Measurements from ENCODE around the gene MCC.

MCC gene

DNA sequence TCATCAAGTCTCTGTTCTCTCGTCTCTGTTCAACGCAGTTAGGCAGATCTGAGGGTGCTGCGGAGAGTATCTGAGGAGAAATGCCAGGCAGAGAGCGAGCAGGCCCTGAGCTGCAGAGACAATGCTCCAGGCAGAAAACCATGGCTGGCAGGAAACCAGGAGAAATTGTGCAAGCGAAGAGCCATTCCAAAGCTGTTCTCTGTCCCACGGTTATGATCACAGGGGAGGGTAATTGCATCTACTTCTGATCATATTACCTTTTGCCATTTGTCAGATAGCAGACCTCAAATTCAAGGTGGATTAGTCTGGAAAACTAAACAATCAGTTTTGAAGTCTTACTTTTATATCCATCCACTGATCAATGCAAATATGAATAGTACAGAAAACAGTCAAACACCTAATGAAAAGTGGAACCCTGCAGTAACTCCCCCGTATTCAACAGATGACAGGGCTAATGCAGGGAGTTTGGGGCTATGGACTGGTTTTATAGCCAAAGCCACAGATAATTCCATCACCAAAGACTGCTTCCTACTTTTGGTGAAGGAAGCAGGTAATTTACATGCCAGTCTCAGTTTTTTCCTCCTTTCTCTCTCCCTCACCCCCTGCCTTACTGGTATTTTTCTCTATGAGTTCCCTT is 283.6 kb downstream of the MCC start:
- DNase-seq (ENCODE audit: low read depth in 3 of 3, low spot score in 1 of 3), result no peak

DNA sequence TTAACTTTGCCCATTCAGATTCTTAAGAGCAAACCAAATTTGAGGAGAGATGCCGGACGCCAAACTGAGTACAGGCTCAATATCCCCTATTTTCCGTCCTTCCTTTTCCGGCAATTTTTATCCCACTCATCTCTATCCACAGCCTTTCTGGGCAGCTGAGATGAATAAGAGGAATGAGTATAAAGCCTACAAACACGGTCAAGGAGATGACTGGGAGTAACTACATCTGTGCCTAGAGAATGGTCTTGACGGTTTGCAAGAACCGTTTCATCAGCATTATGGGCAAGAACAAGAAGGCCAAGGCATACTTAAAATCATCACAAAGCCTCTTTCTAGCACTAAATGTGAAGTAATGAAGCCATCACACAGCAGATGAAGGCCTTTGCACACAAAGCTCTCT is 284.3 kb downstream of the MCC start:
- DNase-seq (ENCODE audit: low read depth in 3 of 3, low spot score in 1 of 3), result no peak

DNA sequence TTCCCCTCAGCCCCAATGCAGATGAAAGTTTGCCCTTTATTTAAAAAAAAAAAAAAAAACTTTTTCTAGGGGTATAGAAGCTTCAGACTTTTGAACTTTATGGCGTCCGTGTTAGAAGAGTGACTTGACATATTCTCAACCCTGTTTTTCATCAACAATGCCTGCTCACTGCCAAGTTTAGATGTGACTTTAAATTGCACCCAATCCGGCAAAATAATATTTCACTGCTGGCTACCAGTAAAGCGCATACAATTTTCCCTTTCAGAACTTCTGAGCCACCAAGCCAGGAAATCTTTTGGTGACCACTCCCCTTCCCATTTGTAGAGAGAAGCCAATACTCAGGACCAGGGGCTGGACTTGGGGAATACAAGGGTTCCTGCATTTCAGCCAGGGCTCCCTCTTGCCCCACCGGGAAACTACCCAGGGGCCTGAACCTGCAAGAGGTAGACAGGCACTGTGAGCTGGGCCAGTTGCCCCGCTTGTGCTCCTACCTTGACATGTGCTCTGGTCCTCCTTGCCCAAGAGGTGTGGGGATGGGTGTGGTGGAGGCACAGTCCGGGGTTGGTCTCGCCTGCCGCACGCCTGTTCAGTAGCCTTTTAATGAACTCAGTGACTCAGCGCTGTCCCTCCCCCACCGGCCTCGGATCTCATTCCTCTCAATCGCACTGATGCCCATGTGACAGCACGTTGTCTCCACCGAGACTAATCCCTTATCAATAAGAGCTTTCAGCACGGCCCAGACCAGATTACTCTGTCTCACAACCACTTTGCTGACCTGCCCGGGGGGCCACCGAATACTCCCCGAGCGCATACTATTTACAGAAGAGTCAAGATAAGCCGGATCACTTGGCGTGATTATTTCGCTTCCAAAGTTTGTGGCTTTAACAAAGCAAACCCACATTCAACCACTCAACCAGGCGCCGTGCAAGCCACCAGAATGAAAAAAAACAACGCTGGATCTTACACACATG is 285.2 kb downstream of the MCC start:
- no peak for DNase-seq (ENCODE audit: low read depth in 3 of 3, low spot score in 1 of 3)

DNA sequence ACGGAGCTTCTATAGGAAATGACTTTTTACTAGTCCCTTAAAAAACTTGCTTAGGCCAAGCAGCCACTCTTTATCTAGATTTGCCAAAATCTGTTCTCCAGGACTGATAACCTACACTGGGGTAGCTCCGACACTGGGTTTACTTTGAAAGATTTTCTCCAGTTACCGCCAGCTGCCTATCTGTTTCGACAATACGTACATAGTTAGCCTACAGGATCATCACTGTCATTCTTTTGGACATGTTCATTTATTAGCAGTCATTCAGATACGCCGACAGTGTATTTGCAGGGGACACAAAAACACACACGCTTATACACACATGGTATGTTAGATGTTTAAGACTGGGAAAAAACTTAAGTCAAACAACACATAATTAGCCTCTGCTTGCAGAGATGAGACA is 286.0 kb downstream of the MCC start:
- DNase-seq (ENCODE audit: low read depth in 3 of 3, low spot score in 1 of 3), result no peak

DNA sequence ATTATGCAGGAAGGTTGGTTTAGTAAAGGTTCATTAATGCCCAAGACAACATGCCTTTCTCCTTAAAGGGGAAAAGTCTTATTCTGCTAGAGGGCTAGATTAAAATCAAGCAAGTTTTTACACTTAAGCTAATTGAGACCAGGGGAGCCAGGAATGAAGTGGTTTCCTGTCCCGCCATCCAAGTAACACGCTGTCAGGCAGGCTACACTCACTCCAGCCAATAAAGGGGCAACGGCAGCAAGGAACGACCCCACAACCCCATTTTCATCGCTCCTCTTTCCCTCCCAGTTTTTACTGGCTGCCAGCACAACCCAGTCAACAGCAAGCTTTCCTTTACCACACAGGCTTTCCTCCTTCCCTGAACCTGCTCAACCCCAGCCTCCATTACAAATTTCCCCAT is 286.5 kb downstream of the MCC start:
- no peak for DNase-seq (ENCODE audit: low read depth in 3 of 3, low spot score in 1 of 3)

DNA sequence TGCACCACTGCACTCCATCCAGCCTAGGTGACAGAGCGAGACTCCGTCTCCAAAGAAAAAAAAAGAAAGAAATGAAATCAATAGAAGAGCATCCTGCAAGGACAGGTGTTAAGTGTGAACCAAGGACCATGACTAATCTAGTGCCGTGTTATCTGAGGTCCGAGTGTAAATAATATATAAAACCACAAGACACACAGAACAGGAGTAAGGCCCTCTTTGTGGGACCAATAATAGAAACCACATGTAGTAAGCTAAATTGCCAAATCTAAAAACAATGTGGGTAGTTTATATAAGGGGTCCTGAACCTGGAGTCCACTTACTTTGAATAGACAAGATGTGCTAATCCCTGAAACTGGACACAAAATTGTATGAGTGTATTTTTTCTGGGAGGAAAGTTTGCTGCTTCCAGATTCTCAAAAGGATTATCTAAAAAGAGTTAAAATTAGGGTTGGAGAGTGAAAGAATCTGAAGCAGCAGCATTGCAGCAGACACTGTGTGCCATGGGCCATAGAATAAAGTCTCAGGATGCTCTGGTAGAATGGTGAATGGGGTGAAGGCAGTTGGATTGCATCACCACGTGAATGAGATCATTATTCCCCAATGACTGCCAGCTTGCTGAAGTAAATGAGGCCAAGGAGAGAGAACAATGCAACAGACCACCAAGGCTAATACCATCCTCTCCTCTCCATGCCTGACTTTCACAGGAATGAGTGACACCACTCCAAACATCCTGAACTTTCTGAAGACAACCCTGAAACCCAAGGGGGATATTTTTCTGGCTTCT is 288.9 kb downstream of the MCC start:
- no peak for DNase-seq (ENCODE audit: low read depth in 3 of 3, low spot score in 1 of 3)

DNA sequence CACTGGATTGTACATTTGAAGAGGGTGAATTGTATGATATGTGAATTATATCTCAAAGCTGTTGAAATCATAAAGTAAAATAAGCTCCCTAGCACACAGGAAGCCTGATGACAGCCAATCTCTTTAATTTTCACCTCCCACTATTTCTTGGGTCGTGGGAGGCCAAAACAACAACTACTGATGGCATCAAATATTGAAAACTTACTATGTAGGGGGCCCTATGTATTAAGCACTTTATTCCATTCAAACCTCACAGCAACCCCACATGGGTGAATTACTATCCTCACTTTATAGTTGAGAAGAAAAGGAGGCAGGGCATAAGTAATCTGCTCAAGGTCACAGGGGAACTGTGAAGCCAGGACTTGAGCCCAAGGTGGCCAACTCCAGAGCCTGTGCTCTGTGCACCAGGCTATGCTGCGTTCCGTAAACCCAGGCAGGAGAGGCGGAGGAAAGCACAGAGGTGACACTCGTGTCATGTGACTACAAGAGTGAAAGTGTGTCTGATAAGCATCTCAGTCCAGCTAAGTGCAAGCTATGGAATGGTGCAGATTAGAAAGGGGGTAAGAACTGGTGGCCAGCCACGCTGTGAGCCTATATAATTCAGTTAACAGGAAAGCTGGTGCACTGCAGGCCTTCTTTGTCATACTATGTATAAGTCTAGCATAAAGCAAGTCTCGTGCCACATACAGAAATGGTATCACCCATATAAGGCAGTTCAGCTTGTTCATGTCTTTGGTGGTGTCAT is 290.6 kb downstream of the MCC start:
- no peak for DNase-seq (ENCODE audit: low read depth in 3 of 3, low spot score in 1 of 3)

DNA sequence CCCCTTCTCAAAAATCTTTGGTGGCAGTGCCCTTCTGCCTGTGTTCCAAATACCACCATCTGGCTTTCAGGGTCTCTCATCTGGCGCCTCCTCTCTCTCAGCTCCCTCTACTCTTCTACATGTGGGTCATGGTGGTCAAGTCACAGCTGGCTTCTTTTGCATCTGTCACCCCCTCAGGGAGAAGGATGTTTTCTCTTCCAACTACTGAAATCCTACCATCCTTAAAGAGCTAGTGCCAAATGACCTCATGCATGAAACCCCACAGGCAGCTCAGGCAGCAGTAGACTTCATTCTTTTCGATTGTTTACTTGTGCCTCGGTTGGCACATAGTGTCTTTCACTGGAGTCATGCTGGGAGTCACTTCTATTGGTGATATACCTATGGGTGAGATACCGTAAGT is 292.5 kb downstream of the MCC start:
- DNase-seq (ENCODE audit: low read depth in 3 of 3, low spot score in 1 of 3), result no peak

DNA sequence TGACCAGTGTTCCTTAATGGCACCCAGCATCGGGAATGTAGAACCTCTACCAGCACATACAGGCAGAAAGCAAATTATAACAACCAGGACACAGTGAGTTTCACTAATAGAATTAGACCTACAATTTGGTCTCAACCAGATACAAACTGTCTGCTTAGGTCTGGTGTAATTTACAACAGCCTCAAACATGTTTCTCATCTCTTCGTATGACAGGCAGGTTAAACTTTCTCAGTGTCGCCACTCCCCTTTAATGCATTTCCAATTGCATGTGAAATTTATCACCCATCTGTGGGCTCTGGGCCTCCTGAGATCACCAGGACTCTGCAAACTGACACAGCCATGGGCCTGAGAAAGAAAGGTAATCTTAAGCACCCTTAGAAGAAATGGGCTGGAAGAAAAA is 293.0 kb downstream of the MCC start:
- DNase-seq (ENCODE audit: low read depth in 3 of 3, low spot score in 1 of 3), result no peak

DNA sequence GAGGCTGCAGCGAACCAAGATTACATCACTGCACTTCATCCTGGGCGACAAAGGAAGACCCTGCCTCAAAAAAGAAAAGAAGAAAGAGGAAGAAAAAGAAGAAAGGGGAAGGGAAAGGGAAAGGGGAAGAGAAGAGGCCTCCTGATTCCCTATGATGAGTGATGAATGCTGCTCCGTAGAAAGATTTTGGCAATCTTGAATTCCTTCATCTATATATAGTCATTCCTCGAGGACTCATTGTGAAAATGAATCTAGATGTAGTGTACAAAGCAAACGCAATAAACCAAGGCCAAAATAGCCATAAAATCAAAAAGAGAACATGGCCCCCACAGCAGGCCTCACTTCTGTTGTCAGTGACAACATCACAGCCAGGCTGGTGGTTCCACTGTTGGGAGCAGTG is 293.7 kb downstream of the MCC start:
- no peak for DNase-seq (ENCODE audit: low read depth in 3 of 3, low spot score in 1 of 3)

DNA sequence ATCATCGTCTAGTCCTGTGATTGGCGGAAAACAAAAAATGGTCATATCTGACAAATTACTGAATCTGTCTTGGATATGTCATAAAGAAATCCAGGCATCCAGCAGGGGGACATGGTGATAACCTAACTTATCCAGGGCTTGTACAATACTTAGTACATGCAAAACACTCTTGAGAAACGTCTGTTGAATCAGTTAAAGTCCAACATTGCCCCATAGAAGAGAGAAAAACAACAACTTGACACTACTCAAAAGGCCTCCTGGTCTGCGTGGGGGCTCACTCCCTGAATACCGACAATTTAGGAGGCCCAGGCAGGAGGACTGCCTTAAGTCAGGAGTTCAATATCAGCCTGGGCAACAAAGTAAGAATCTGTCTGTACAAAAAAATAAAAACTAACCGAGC is 294.1 kb downstream of the MCC start:
- DNase-seq (ENCODE audit: low read depth in 3 of 3, low spot score in 1 of 3), result no peak

DNA sequence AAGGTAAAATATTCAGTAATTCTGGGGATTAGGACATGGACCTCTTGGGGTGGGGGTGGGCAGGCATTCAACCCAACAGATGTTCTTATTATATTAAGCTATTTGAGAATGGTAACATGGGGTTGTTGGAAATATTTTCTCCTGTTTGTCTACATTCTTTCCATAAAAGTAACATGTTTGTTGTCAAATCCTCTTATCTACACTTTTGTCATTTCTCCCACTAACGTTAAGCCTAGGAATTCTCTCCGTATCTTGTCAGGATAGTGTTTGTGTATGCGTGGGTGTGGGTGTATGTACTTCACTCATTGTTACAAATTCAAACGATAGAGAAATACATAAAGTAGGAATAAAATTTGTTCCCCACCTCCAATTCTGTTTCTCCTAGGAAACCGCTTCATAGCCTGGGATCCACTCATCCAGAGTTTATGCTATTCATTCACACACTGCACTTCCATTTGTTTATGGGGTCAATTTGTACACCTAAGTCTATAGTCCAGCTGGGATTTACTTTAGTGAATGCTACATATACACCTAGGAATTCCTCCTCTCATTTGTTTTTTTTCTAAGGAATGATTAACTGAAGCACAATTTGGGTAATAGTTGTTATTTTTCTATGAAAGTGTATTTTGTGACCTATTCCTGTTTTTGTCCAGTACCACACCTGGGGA is 294.8 kb downstream of the MCC start:
- DNase-seq (ENCODE audit: low read depth in 3 of 3, low spot score in 1 of 3), result no peak

DNA sequence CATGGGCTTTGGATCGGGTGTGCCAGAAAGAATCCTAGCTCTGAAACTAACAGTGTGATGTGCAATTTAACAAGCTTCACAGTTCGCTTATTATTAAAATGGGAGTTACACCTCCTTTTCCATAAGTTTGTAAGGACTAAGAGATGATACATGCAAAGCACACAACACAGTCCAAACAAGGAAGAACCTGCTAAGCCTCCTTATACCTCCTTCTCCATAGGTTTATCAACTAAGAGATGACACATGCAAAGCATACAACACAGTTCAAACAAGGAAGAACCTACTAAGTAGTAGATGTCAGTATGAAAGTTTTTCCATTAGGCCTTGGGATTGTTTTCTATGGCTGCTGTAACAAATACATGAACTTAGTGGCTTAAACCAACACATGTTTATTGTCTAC is 295.7 kb downstream of the MCC start:
- DNase-seq (ENCODE audit: low read depth in 3 of 3, low spot score in 1 of 3), result no peak

DNA sequence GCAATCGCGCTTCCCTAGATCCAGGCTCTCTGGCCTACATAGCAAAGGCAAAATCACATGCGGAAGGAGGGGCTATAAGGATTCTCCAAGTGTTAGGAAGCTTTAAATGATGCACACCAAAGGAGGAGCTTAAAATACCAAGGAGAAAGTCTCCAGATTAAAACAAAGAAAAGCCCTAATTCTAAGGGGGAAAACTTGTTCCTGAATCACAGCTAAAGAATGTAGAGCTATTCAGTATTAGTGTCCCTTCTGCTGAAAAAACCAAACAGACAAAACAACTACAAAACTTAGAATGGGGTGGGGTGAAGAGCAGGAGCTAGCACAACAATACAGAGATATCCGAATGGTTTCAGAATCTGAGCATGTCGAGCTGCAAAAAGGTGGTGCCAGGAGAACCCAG is 297.9 kb downstream of the MCC start:
- no peak for DNase-seq (ENCODE audit: low read depth in 3 of 3, low spot score in 1 of 3)

DNA sequence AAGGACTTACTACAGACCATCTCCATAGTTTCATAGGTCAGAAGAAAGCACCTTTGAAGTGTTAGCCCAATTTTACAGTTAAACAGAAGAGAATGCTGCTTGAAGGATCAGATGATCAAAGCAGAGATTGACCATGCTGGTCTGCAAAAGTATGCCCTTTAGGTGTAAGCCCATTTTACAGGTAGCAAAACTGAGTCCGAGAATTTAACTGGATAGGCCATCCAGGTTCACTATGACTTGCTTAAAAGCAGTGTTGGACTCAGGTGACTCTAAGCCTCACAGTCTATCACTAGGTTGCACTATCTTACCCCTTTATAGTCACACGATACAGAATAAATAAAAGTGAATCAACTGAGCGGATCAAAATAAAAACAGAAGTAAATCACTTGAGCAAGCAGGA is 299.0 kb downstream of the MCC start:
- no peak for DNase-seq (ENCODE audit: low read depth in 3 of 3, low spot score in 1 of 3)

DNA sequence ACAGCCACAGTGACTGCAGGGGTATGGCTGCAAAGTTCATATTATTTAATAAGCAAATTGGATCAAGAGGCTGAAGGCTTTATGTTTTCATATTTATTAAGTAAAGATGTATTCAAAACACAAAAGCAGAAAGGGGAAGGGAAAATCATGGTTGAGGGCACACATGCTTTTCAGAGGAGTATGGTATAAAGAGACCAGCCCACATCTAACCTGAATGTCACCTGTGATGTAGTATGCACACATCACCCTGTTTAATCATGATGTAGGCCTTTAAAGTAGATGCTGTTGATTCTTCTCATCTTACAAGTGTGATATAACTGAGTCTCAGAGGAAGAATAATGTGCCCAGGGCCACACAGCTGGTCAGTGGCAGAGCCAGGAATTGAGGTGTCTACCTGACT is 299.8 kb downstream of the MCC start:
- no peak for DNase-seq (ENCODE audit: low read depth in 3 of 3, low spot score in 1 of 3)

DNA sequence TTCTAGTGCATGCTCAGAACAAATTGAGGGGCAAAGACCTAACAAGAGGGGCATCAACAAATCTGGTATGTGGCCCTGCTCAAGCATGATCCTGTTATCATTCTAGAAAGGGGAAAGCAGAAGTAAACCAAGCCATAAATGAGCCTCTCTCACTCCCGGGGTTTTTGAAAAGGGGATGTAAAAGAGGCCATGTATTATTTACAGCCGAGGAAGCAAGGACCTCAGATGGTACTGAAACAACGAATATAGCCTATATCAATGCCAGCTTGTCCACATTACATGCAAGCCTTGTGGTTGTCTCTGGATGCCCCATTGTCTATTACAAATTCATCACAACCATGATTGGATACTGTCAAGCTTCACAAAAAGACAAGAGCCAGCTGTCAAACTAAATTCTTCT is 300.3 kb downstream of the MCC start:
- no peak for DNase-seq (ENCODE audit: low read depth in 3 of 3, low spot score in 1 of 3)

DNA sequence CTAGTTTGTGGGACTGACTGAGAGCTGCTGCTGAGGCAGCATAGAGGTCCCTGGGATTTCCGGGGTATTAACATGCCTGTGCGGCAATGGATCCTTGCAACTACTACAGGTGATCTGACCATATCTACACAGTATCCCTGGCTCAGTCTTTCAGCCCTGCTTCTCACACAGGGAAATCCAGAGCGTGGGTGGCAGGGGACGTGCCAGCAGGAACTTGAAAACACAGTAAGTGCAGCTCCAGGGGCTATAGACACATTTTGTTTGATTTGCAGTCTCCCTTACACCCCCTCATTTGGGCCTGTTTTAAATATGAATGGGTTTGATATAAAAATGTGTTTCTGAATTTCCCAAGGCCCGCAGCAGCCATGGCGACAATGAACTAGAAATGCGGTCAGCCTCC is 302.2 kb downstream of the MCC start:
- no peak for DNase-seq (ENCODE audit: low read depth in 3 of 3, low spot score in 1 of 3)

DNA sequence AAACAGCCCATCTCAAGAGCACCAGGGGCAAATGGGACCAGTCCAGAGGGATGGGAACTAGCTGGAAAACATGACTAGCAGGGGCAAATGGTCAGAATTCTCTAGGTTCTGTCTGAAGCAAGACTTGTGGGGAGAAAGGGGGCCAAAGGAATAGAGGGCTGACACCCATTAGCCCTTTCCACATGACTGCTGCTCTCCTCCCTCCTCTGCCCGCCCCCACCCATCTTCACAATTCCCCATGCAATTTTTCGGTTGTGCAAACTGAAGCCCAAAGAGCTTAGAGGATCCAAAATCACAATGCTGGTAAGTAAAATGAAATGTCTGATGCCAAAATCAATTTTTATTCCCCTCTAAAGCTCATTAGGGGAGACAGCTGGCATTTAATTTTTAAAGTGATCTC is 304.6 kb downstream of the MCC start:
- no peak for DNase-seq (ENCODE audit: low read depth in 3 of 3, low spot score in 1 of 3)

DNA sequence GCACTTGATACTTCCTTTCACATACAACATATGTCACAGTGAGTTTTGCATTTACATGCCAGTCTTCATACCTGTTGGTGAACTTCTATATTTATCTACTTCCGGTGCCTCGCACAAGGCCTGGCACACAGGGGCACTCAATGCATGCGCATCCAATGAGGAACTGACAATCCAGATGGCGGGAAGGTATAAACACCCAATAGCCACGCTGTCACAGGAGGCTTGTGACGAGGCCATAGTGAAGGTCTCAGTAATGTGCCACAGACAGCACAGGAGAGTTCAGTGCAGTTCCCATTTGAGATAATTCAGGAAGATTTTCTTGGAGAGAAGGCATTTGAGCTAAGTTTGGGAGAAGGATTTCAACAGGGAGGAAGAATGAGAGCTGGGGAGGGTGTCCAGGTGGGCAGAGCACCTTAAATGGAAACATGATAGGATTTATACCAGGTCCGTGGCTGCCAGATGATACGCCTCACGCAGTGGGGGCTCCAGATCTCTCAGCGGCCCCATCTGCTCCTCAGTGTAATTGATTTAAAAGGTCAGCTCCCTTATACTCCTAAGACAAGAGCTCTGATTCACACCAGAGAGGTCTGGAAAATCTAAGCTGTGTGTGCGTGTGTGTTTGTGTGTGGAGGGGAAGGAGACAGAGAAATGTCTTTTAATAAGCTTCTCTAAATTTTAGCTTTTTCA is 305.5 kb downstream of the MCC start:
- no peak for DNase-seq (ENCODE audit: low read depth in 3 of 3, low spot score in 1 of 3)

Measured in stimulated activated CD4-positive, alpha-beta T cell treated with anti-CD3 and anti-CD28 coated beads, TNF-alpha, amount 100 ng/mL, for 1 hour (primary cell).